SU-DHL-6 (cell line): ENCODE results near the gene SLC8A1.

Experiments
- H2AFZ ChIP-seq: fragments of 200-600 bp; sonication (generic); 2 replicates; pipeline ENCODE4 v1.6.1; 2014; ENCODE audit warnings: low read depth, mild to moderate bottlenecking, moderate library complexity, mixed read lengths, antibody characterized with exemption, low read length; ENCODE audit not compliant: severe bottlenecking
- H3F3A ChIP-seq: fragments of 200-600 bp; shearing (Covaris generic); 2 replicates; pipeline ENCODE4 v1.6.0; 2016; ENCODE audit warnings: antibody characterized with exemption, mild to moderate bottlenecking; ENCODE audit not compliant: insufficient read depth
- H3K27ac ChIP-seq: fragments of 200-600 bp; sonication (generic); 2 replicates; pipeline ENCODE4 v1.5.1; 2016; ENCODE audit warnings: low read depth, mild to moderate bottlenecking, low read length, moderate library complexity, mixed read lengths
- H3K27me3 ChIP-seq: fragments of 200-600 bp; sonication (generic), shearing (Covaris generic); 2 replicates; pipeline ENCODE4 v1.6.0; 2014; ENCODE audit warnings: mild to moderate bottlenecking, low read length
- H3K36me3 ChIP-seq: fragments of 200-600 bp; sonication (generic); 2 replicates; pipeline ENCODE4 v1.6.1; 2014; ENCODE audit warnings: mild to moderate bottlenecking, low read length, mixed read lengths
- H3K4me2 ChIP-seq: fragments of 300-600, 200-600 bp; shearing (Covaris generic), sonication (generic); 2 replicates; pipeline ENCODE4 v1.6.0; 2014; ENCODE audit warnings: low read length, low read depth, mild to moderate bottlenecking; ENCODE audit not compliant: poor library complexity, severe bottlenecking
- H3K4me3 ChIP-seq: fragments of 200-600 bp; sonication (generic); 2 replicates; pipeline ENCODE4 v1.5.1; 2014; ENCODE audit warnings: antibody characterized with exemption, low read length, mild to moderate bottlenecking, mixed read lengths; ENCODE audit not compliant: insufficient read depth, poor library complexity, severe bottlenecking
- H3K79me2 ChIP-seq: fragments of 200-600 bp; sonication (generic); 2 replicates; pipeline ENCODE4 v1.6.1; 2014; ENCODE audit warnings: mild to moderate bottlenecking, low read length, moderate library complexity; ENCODE audit not compliant: insufficient read depth
- H3K9ac ChIP-seq: fragments of 200-600 bp; sonication (generic); 2 replicates; pipeline ENCODE4 v1.7.0; 2014; ENCODE audit warnings: mild to moderate bottlenecking, low read length
- H3K9me2 ChIP-seq: fragments of 200-600 bp; sonication (generic); replicated peaks from 2 replicates; pipeline ENCODE4 v1.6.1; 2014; ENCODE audit warnings: low read length; ENCODE audit not compliant: insufficient read depth
- H3K9me3 ChIP-seq: fragments of 200-600 bp; sonication (generic); 2 replicates; pipeline ENCODE4 v1.6.1; 2014; ENCODE audit warnings: low read length, mixed read lengths; ENCODE audit not compliant: insufficient read depth
- H4K20me1 ChIP-seq: fragments of 200-600 bp; sonication (generic); 2 replicates; pipeline ENCODE4 v1.6.1; 2014; ENCODE audit warnings: low read depth, mild to moderate bottlenecking, antibody characterized with exemption, low read length, moderate library complexity, mixed read lengths
- CTCF ChIP-seq: fragments of 200-600 bp; sonication (generic); IDR thresholded peaks from one replicate; pipeline ENCODE4 v1.5.1; 2017; ENCODE audit warnings: antibody characterized with exemption, mild to moderate bottlenecking, low read length, moderate library complexity; ENCODE audit not compliant: insufficient read depth, poor library complexity, severe bottlenecking
- EZH2phosphoT487 ChIP-seq: fragments of 200-600 bp; sonication (generic), shearing (Covaris generic); conservative IDR thresholded peaks from 2 replicates; pipeline ENCODE4 v1.6.1; 2018; ENCODE audit warnings: mild to moderate bottlenecking, antibody characterized with exemption, low read length, moderate library complexity, mixed read lengths

Gene SLC8A1

DNA sequence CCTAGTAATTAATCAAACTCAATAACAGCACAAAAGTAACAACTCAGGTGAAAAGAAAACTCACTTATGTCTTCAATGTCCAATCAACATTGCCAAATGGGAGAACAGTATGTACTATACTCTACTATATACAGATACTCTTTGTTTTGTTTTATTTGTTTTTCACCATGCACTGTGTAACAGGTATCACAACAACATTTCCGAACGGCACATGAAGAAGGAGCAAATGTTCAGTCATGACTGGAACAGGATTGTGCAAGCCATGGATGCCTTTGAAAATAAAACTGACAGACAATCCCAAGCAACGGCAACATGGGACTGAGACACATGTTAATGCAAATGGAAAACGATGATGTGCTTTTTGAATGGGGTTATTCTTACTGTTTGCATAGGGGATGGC, 337.9 kb downstream of the SLC8A1 start:
- H3K27me3 ChIP-seq = no peaks in the 10 kb centered on the region
- H3K4me3 ChIP-seq = no peak overlapping the region
- no peaks in the 10 kb centered on the region for H4K20me1 ChIP-seq
- H3K79me2 ChIP-seq = no peaks in the 10 kb centered on the region
- H2AFZ ChIP-seq = no peak overlapping the region
- TF ChIP-seq CTCF = no peak
- no peak for TF ChIP-seq EZH2phosphoT487
- H3K4me2 ChIP-seq = no peak overlapping the region
- H3K9me3 ChIP-seq = no peaks in the 10 kb centered on the region
- no peak overlapping the region for H3K27ac ChIP-seq
- H3K9ac ChIP-seq = no peak overlapping the region
- H3F3A ChIP-seq = no peaks in the 10 kb centered on the region
- no peaks in the 10 kb centered on the region for H3K36me3 ChIP-seq
- H3K9me2 ChIP-seq = no peaks in the 10 kb centered on the region

DNA sequence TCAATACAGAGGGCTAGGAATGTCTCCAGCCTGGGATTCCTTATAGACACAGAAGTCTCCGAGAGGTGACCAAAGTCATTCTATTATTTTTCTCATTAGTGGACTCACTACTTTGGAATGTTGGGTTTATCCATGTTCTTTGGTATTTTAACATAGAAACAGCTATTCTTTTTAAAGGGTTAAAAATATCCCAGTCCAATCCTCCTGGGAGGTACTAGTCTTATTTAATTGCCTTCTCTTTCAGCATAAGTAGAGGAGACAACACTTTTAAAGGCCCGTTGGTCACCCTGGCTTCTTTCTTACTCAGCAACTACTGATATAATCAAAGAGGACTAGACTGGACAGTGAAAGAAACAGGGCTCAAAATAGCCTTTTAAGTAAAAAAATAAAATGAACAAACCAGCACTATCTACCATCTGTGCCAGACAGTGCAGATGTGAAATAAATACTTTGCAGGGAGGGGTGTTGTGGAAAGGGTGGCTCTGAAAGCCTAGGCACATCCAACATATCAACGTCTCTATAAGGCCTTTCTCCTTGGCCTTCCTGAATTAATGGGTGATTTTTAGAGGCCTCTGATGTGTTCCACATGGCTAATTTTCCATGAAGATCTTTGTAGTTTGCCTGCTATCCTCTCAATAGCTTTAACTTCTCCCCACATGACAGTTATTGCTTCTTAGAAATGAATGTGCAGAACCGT, 338.5 kb downstream of the SLC8A1 start:
- no peak overlapping the region for H3K4me3 ChIP-seq
- no peaks in the 10 kb centered on the region for H4K20me1 ChIP-seq
- no peaks in the 10 kb centered on the region for H3K9me3 ChIP-seq
- no peak overlapping the region for H2AFZ ChIP-seq
- H3K36me3 ChIP-seq = no peaks in the 10 kb centered on the region
- no peak overlapping the region for H3K27ac ChIP-seq
- no peaks in the 10 kb centered on the region for H3K27me3 ChIP-seq
- H3F3A ChIP-seq = no peaks in the 10 kb centered on the region
- no peaks in the 10 kb centered on the region for H3K9me2 ChIP-seq
- no peak for TF ChIP-seq CTCF
- TF ChIP-seq EZH2phosphoT487 = no peak
- H3K79me2 ChIP-seq = no peaks in the 10 kb centered on the region
- no peak overlapping the region for H3K9ac ChIP-seq
- H3K4me2 ChIP-seq = no peak overlapping the region

GRCh38 chr2:40109381-40109780, 342.5 kb downstream of the SLC8A1 start:
- Histone ChIP-seq H3K36me3 (no peaks in the 10 kb centered on the region), H3K9me3 (no peaks in the 10 kb centered on the region)

More at GRCh38 chr2:40109381-40109780, 342.5 kb downstream of the SLC8A1 start:
- no peaks in the 10 kb centered on the region for H4K20me1 ChIP-seq
- no peak overlapping the region for H3K27ac ChIP-seq
- no peak overlapping the region for H3K4me3 ChIP-seq
- no peak overlapping the region for H2AFZ ChIP-seq
- TF ChIP-seq CTCF (no peak), EZH2phosphoT487 (no peak)
- no peaks in the 10 kb centered on the region for H3F3A ChIP-seq
- H3K9ac ChIP-seq = no peak overlapping the region
- H3K4me2 ChIP-seq = no peak overlapping the region
- H3K79me2 ChIP-seq = no peaks in the 10 kb centered on the region
- no peaks in the 10 kb centered on the region for H3K9me2 ChIP-seq
- H3K27me3 ChIP-seq = no peaks in the 10 kb centered on the region
